ENCODE results near the gene LBHD1.
A peak's percentile ranks its signal among the peaks of the same experiment; 100 is the strongest.

The LBHD1 gene

GRCh38 chr11:62712276-62712812 is 40.3 kb upstream of the LBHD1 start:
- no peak for DNase-seq (ENCODE audit: low read depth, low spot score)
- no peak for TF ChIP-seq POLR2AphosphoS5 (IDR thresholded peaks at IDR 0.05; ENCODE audit: borderline replicate concordance, low read depth, low read length)
- no peak for TF ChIP-seq FOXP2 (optimal IDR thresholded peaks at IDR 0.05; ENCODE audit: control extremely low read depth, extremely low read length, insufficient read depth)
- TF ChIP-seq EZH2 (IDR thresholded peaks at IDR 0.05): no peak
- H3K4me3 ChIP-seq: no peak overlapping the region
- H3K36me3 ChIP-seq (ENCODE audit: insufficient read depth, low read length): peaks cover 81% of the 10 kb centered on the region
- H3K9ac ChIP-seq (ENCODE audit: insufficient read length): no peak overlapping the region
- H3K27ac ChIP-seq: peak overlapping the region; percentile 70; the same call in 1 of the 2 replicates
- H3K9me3 ChIP-seq (ENCODE audit: low read depth, low read length): no peaks in the 10 kb centered on the region

GRCh38 chr11:62710001-62710345 is 37.9 kb upstream of the LBHD1 start:
- TF ChIP-seq EZH2 (IDR thresholded peaks at IDR 0.05) (no peak), POLR2AphosphoS5 (IDR thresholded peaks at IDR 0.05; ENCODE audit: borderline replicate concordance, low read depth, low read length) (no peak), FOXP2 (optimal IDR thresholded peaks at IDR 0.05; ENCODE audit: control extremely low read depth, extremely low read length, insufficient read depth) (no peak)
- peak overlapping the region; percentile 59 for H3K4me3 ChIP-seq

DNA sequence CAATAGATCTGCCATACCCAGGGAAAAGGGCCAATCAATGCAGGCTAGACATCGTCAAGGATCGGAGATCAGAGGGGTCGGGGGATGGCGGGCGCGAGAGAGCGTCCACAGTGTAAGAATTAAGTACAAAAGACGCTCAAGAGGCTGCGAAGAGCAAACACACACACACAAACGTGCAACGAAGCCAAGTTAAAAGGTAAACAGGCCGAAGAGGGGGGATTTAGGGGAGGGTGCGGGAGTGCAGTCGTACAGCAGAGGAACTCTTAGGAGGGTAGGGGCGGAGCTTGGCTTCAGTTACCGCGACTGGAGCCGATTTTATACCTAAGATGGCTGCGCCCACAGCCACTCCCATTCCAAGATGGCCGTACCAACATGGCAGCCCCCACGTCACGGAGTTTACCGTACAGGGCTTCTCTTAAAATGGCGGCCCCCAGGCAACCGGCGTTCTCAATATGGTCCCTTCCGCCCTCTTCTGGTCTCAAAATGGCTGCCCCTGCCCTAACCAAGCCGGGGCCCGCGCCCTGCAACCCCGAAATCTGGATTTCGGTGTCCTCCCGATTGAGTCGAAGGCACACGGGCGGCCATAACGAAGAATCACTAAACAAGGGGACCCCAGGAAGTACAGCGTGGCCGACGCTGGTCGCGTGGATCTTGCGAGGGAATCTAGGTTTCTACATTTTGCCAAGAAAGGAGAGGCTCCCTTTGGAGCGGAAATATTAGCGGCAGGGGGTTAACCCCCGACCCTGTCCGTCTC is 37.4 kb upstream of the LBHD1 start:
- peak; percentile 78 for DNase-seq (ENCODE audit: low read depth, low spot score)
- no peaks in the 10 kb centered on the region for H3K9me3 ChIP-seq (ENCODE audit: low read depth, low read length)
- H3K27ac ChIP-seq: peak overlapping the region; percentile 92
- no peak for TF ChIP-seq EZH2 (IDR thresholded peaks at IDR 0.05)
- peak; percentile 69 for TF ChIP-seq POLR2AphosphoS5 (IDR thresholded peaks at IDR 0.05; ENCODE audit: borderline replicate concordance, low read depth, low read length)
- no peak for TF ChIP-seq FOXP2 (optimal IDR thresholded peaks at IDR 0.05; ENCODE audit: control extremely low read depth, extremely low read length, insufficient read depth)
- peaks cover 61% of the 10 kb centered on the region for H3K36me3 ChIP-seq (ENCODE audit: insufficient read depth, low read length)
- H3K9ac ChIP-seq (ENCODE audit: insufficient read length): peak overlapping the region; percentile 61
- H3K4me3 ChIP-seq: peak overlapping the region; percentile 67

More at GRCh38 chr11:62710001-62710345, 37.9 kb upstream of the LBHD1 start:
- Histone ChIP-seq H3K27ac (peak overlapping the region; percentile 92), H3K36me3 (ENCODE audit: insufficient read depth, low read length) (peaks cover 61% of the 10 kb centered on the region), H3K9me3 (ENCODE audit: low read depth, low read length) (no peaks in the 10 kb centered on the region), H3K9ac (ENCODE audit: insufficient read length) (peak overlapping the region; percentile 61)
- no peak for DNase-seq (ENCODE audit: low read depth, low spot score)

GRCh38 chr11:62708793-62709192 is 36.7 kb upstream of the LBHD1 start:
- Histone ChIP-seq H3K36me3 (ENCODE audit: insufficient read depth, low read length) (peaks cover 56% of the 10 kb centered on the region), H3K9ac (ENCODE audit: insufficient read length) (peak overlapping the region; percentile 37), H3K9me3 (ENCODE audit: low read depth, low read length) (no peaks in the 10 kb centered on the region), H3K4me3 (peak overlapping the region; percentile 67), H3K27ac (peak overlapping the region; percentile 71)
- no peak for DNase-seq (ENCODE audit: low read depth, low spot score)
- TF ChIP-seq POLR2AphosphoS5 (IDR thresholded peaks at IDR 0.05; ENCODE audit: borderline replicate concordance, low read depth, low read length) (no peak), EZH2 (IDR thresholded peaks at IDR 0.05) (no peak), FOXP2 (optimal IDR thresholded peaks at IDR 0.05; ENCODE audit: control extremely low read depth, extremely low read length, insufficient read depth) (no peak)

GRCh38 chr11:62708392-62708791 is 36.3 kb upstream of the LBHD1 start:
- Histone ChIP-seq H3K4me3 (no peak overlapping the region), H3K36me3 (ENCODE audit: insufficient read depth, low read length) (peaks cover 52% of the 10 kb centered on the region), H3K9me3 (ENCODE audit: low read depth, low read length) (no peaks in the 10 kb centered on the region), H3K9ac (ENCODE audit: insufficient read length) (peak overlapping the region; percentile 37), H3K27ac (peak overlapping the region; percentile 71; the same call in 1 of the 2 replicates)
- no peak for DNase-seq (ENCODE audit: low read depth, low spot score)
- TF ChIP-seq FOXP2 (optimal IDR thresholded peaks at IDR 0.05; ENCODE audit: control extremely low read depth, extremely low read length, insufficient read depth): no peak
- no peak for TF ChIP-seq POLR2AphosphoS5 (IDR thresholded peaks at IDR 0.05; ENCODE audit: borderline replicate concordance, low read depth, low read length)
- no peak for TF ChIP-seq EZH2 (IDR thresholded peaks at IDR 0.05)

DNA sequence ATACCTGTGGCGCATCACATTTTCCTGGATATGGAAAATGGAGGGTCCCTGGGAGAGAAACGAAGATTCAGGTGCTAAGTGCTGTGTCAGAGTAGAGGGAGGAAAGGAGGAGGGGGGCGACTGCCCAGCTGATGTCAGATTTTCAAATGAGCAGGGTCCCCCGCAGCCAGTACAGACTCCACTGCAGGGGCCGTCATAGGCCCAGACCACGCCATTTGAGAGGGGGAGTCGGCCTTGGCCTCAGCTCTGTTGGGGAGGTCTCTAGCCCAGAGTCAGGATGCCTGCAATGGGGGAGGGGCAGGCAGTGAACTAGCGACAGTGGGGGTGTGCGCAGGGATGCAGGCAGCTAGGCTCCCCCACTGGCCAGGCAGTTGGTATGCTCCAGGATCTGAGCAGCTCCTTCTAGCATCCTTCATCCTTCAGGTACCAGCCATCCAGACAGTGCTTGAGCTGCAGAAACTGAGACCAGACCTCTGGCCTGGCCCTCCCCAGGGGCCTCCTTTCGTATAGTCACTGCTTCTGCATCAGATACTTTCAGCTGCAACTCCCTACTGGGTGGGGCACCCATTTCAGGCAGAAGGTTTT is 35.3 kb upstream of the LBHD1 start, which contains the start of the genes BSCL2 and GNG3:
TSS of gene BSCL2 (minus strand) at position 148 of the 585 bp plus-strand sequence. CDS start 229 bp downstream, outside the sequence.
TSS of gene GNG3 (plus strand) at position 400 of the 585 bp plus-strand sequence. CDS start 620 bp downstream, outside the sequence.
- H3K9ac ChIP-seq (ENCODE audit: insufficient read length): peak within 1 kb of the TSS; percentile 47
- DNase-seq (ENCODE audit: low read depth, low spot score): no peak
- TF ChIP-seq EZH2 (IDR thresholded peaks at IDR 0.05): no peak
- peak; percentile 49; the same call in 1 of the 2 replicates for TF ChIP-seq POLR2AphosphoS5 (IDR thresholded peaks at IDR 0.05; ENCODE audit: borderline replicate concordance, low read depth, low read length)
- no peak for TF ChIP-seq FOXP2 (optimal IDR thresholded peaks at IDR 0.05; ENCODE audit: control extremely low read depth, extremely low read length, insufficient read depth)
- peaks cover 45% of the 10 kb centered on the region for H3K36me3 ChIP-seq (ENCODE audit: insufficient read depth, low read length)
- H3K27ac ChIP-seq: peak within 1 kb of the TSS; percentile 71
- peak within 1 kb of the TSS; percentile 79 for H3K4me3 ChIP-seq
- no peaks in the 10 kb centered on the region for H3K9me3 ChIP-seq (ENCODE audit: low read depth, low read length)

GRCh38 chr11:62706850-62707247 is 34.8 kb upstream of the LBHD1 start:
- TF ChIP-seq EZH2 (IDR thresholded peaks at IDR 0.05) (no peak), POLR2AphosphoS5 (IDR thresholded peaks at IDR 0.05; ENCODE audit: borderline replicate concordance, low read depth, low read length) (no peak), FOXP2 (optimal IDR thresholded peaks at IDR 0.05; ENCODE audit: control extremely low read depth, extremely low read length, insufficient read depth) (no peak)
- Histone ChIP-seq H3K36me3 (ENCODE audit: insufficient read depth, low read length) (peaks cover 43% of the 10 kb centered on the region), H3K4me3 (peak overlapping the region; percentile 79), H3K9ac (ENCODE audit: insufficient read length) (peak overlapping the region; percentile 47), H3K27ac (peak overlapping the region; percentile 64), H3K9me3 (ENCODE audit: low read depth, low read length) (no peaks in the 10 kb centered on the region)
- no peak for DNase-seq (ENCODE audit: low read depth, low spot score)
